ENCODE results near the gene FOXP1. TPM values are rescaled to one million over a fixed set of nuclear protein-coding genes. Genes with fewer than 3 reads are reported as not detected.

The FOXP1 gene
- polyA plus RNA-seq, 1 donor (not counting 4 experiments of a cell fraction or from before 2014, with no cell fraction given) = 14.6 TPM

DNA sequence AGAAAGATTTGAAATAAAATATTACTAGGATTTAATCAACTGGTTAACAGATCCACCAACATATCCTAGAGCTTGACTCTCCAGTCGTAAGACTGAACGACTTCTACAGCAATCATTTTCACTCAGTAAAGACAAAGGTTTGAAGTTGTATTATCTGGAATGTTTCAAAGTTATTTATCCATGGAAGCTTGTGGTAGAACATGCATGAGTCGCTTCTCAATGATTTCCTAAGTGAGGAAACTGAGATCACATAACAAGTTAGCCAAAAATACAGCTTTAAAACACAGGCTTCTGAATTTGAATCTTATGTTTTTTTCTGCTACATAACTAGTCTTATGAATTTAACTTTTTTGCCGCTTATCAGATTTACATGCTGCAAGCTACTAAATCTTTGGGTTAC lies 241.8 kb downstream of the FOXP1 start:
- Histone ChIP-seq H3K79me2 (ENCODE audit: control insufficient read depth, insufficient read depth, low read length) (no peaks in the 10 kb centered on the region), H3K27me3 (ENCODE audit: control insufficient read depth, extremely low read depth, insufficient read depth, low read length) (no peaks in the 10 kb centered on the region), H3K36me3 (ENCODE audit: control insufficient read depth in 2 of 2, extremely low read depth in 1 of 2, insufficient read depth in 2 of 2, low read length in 2 of 2) (no peaks in the 10 kb centered on the region), H3K9ac (ENCODE audit: control insufficient read depth, extremely low read depth, insufficient read depth, low read length) (no peak overlapping the region), H3K4me3 (ENCODE audit: control insufficient read depth in 2 of 3, extremely low read depth in 1 of 3, insufficient read depth in 2 of 3, low read depth in 1 of 3, low read length in 3 of 3) (no peak overlapping the region), H3K9me3 (ENCODE audit: control insufficient read depth, low read depth, low read length) (no peaks in the 10 kb centered on the region), H3K9me1 (ENCODE audit: control insufficient read depth, extremely low read depth, insufficient read depth, low read length) (no peaks in the 10 kb centered on the region), H3K27ac (ENCODE audit: control insufficient read depth, insufficient read depth, low read length) (no peak overlapping the region), H4K20me1 (ENCODE audit: control insufficient read depth, extremely low read depth, insufficient read depth, low read length) (no peaks in the 10 kb centered on the region), H3K4me1 (ENCODE audit: control insufficient read depth, extremely low read depth, insufficient read depth, low read length) (peaks cover 4% of the 10 kb centered on the region), H2AFZ (ENCODE audit: control insufficient read depth, low read length) (no peak overlapping the region), H3K4me2 (ENCODE audit: control insufficient read depth, extremely low read depth, insufficient read depth, low read depth, low read length) (no peak overlapping the region)
- FAIRE-seq (no peak), DNase-seq (ENCODE audit: low read depth, low spot score) (no peak)
- TF ChIP-seq, protein P1, sequence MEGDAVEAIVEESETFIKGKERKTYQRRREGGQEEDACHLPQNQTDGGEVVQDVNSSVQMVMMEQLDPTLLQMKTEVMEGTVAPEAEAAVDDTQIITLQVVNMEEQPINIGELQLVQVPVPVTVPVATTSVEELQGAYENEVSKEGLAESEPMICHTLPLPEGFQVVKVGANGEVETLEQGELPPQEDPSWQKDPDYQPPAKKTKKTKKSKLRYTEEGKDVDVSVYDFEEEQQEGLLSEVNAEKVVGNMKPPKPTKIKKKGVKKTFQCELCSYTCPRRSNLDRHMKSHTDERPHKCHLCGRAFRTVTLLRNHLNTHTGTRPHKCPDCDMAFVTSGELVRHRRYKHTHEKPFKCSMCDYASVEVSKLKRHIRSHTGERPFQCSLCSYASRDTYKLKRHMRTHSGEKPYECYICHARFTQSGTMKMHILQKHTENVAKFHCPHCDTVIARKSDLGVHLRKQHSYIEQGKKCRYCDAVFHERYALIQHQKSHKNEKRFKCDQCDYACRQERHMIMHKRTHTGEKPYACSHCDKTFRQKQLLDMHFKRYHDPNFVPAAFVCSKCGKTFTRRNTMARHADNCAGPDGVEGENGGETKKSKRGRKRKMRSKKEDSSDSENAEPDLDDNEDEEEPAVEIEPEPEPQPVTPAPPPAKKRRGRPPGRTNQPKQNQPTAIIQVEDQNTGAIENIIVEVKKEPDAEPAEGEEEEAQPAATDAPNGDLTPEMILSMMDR (optimal IDR thresholded peaks at IDR 0.05 in 1 of 3, IDR thresholded peaks at IDR 0.05 in 1 of 3, conservative IDR thresholded peaks at IDR 0.05 in 1 of 3; ENCODE audit: extremely low read depth in 1 of 3, insufficient read depth in 2 of 3, low read length in 3 of 3) = no peak
- no peak for TF ChIP-seq EZH2 (IDR thresholded peaks at IDR 0.05; ENCODE audit: low read length)
- dilution Hi-C loops (cut with MboI; ENCODE audit: extremely low pct_ligation_motif_present, low sequenced_read_pairs) = no loop called here

DNA sequence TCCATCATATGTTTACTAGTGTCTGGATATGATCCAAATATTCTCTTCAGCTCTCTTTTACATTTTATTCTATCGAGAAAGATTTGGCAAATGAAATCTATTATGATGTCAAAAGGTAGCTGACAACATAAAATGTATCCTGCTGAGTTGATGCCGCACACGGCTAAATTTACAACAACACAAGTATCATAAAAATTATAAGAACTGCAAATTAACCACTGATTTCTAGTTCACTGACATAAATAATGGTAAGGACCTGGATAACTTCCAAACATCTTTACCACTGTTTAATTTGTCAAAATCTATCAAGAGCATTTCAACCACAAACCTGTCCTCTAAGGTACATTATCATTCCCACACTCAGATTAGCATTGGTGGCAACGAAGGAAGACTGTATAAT lies 244.5 kb downstream of the FOXP1 start:
- Histone ChIP-seq H3K79me2 (ENCODE audit: control insufficient read depth, insufficient read depth, low read length) (no peaks in the 10 kb centered on the region), H3K9ac (ENCODE audit: control insufficient read depth, extremely low read depth, insufficient read depth, low read length) (no peak overlapping the region)
- dilution Hi-C loops (cut with MboI; ENCODE audit: extremely low pct_ligation_motif_present, low sequenced_read_pairs) = no loop called here

More for the DNA sequence above, 244.5 kb downstream of the FOXP1 start:
- H2AFZ ChIP-seq (ENCODE audit: control insufficient read depth, low read length) = no peak overlapping the region
- H3K4me2 ChIP-seq (ENCODE audit: control insufficient read depth, extremely low read depth, insufficient read depth, low read depth, low read length) = no peak overlapping the region
- H3K4me1 ChIP-seq (ENCODE audit: control insufficient read depth, extremely low read depth, insufficient read depth, low read length) = peaks cover 4% of the 10 kb centered on the region
- H3K27me3 ChIP-seq (ENCODE audit: control insufficient read depth, extremely low read depth, insufficient read depth, low read length) = no peaks in the 10 kb centered on the region
- DNase-seq (ENCODE audit: low read depth, low spot score) (no peak), FAIRE-seq (no peak)
- no peaks in the 10 kb centered on the region for H4K20me1 ChIP-seq (ENCODE audit: control insufficient read depth, extremely low read depth, insufficient read depth, low read length)
- no peak overlapping the region for H3K27ac ChIP-seq (ENCODE audit: control insufficient read depth, insufficient read depth, low read length)
- H3K9me3 ChIP-seq (ENCODE audit: control insufficient read depth, low read depth, low read length) = no peaks in the 10 kb centered on the region
- H3K36me3 ChIP-seq (ENCODE audit: control insufficient read depth in 2 of 2, extremely low read depth in 1 of 2, insufficient read depth in 2 of 2, low read length in 2 of 2) = no peaks in the 10 kb centered on the region
- no peaks in the 10 kb centered on the region for H3K9me1 ChIP-seq (ENCODE audit: control insufficient read depth, extremely low read depth, insufficient read depth, low read length)
- TF ChIP-seq, protein P1 (optimal IDR thresholded peaks at IDR 0.05 in 1 of 3, IDR thresholded peaks at IDR 0.05 in 1 of 3, conservative IDR thresholded peaks at IDR 0.05 in 1 of 3; ENCODE audit: extremely low read depth in 1 of 3, insufficient read depth in 2 of 3, low read length in 3 of 3) = no peak
- no peak for TF ChIP-seq EZH2 (IDR thresholded peaks at IDR 0.05; ENCODE audit: low read length)
- no peak overlapping the region for H3K4me3 ChIP-seq (ENCODE audit: control insufficient read depth in 2 of 3, extremely low read depth in 1 of 3, insufficient read depth in 2 of 3, low read depth in 1 of 3, low read length in 3 of 3)

All from keratinocyte (primary cell).